Loucy (cell line): ENCODE measurements around the gene TLCD2.

ENCODE experiments used
- H2AFZ ChIP-seq: fragments of 200-600 bp; sonication (generic); 2 replicates; pipeline ENCODE4 v1.6.0; 2016; ENCODE audit warnings: antibody characterized with exemption, mild to moderate bottlenecking, low read length, moderate library complexity
- H3F3A ChIP-seq: fragments of 200-600 bp; 2 replicates; pipeline ENCODE4 v1.6.0; 2016; ENCODE audit warnings: antibody characterized with exemption, low read depth, mild to moderate bottlenecking
- H3K27me3 ChIP-seq: fragments of 200-600 bp; sonication (generic); 2 replicates; pipeline ENCODE4 v1.6.1; 2014; ENCODE audit warnings: low read length, mild to moderate bottlenecking; ENCODE audit not compliant: insufficient read depth, poor library complexity, severe bottlenecking
- H3K36me3 ChIP-seq: fragments of 200-600 bp; sonication (generic); 2 replicates; pipeline ENCODE4 v1.6.1; 2016; ENCODE audit warnings: low read length; ENCODE audit not compliant: insufficient read depth
- H3K4me1 ChIP-seq: fragments of 200-600 bp; sonication (generic); 2 replicates; pipeline ENCODE4 v1.5.1; 2014; ENCODE audit warnings: low read length, mild to moderate bottlenecking; ENCODE audit not compliant: insufficient read depth, poor library complexity, severe bottlenecking
- H3K4me2 ChIP-seq: fragments of 200-600 bp; sonication (generic); 2 replicates; pipeline ENCODE4 v1.6.0; 2014; ENCODE audit warnings: antibody characterized with exemption, low read length, low read depth, mild to moderate bottlenecking; ENCODE audit not compliant: poor library complexity, severe bottlenecking
- H3K4me3 ChIP-seq: fragments of 200-600 bp; sonication (generic); 2 replicates; pipeline ENCODE4 v1.5.1; 2014; ENCODE audit warnings: low read length, mild to moderate bottlenecking, mixed read lengths; ENCODE audit not compliant: poor library complexity, severe bottlenecking
- H3K79me2 ChIP-seq: fragments of 200-600 bp; sonication (generic); 2 replicates; pipeline ENCODE4 v1.6.1; 2014; ENCODE audit warnings: low read length; ENCODE audit not compliant: insufficient read depth
- H3K9ac ChIP-seq: fragments of 200-600 bp; sonication (generic); 2 replicates; pipeline ENCODE4 v1.6.0; 2014; ENCODE audit warnings: mild to moderate bottlenecking, low read depth, low read length, moderate library complexity; ENCODE audit not compliant: poor library complexity, severe bottlenecking
- H3K9me2 ChIP-seq: fragments of 200-600 bp; sonication (generic); replicated peaks from 2 replicates; pipeline ENCODE4 v1.6.1; 2016; ENCODE audit warnings: low read depth, low read length, mixed read lengths
- H3K9me3 ChIP-seq: fragments of 200-600 bp; sonication (generic); 2 replicates; pipeline ENCODE4 v1.6.1; 2014; ENCODE audit warnings: mild to moderate bottlenecking, antibody characterized with exemption, low read length, low read depth; ENCODE audit not compliant: insufficient read depth
- H4K20me1 ChIP-seq: fragments of 200-600 bp; sonication (generic); 2 replicates; pipeline ENCODE4 v1.6.0; 2014; ENCODE audit warnings: antibody characterized with exemption, low read length, mild to moderate bottlenecking; ENCODE audit not compliant: insufficient read depth, poor library complexity, severe bottlenecking
- EZH2phosphoT487 ChIP-seq: fragments of 200-600 bp; IDR thresholded peaks from 2 replicates; pipeline ENCODE4 v1.6.1; 2018; ENCODE audit warnings: antibody characterized with exemption, mild to moderate bottlenecking, moderate library complexity, borderline replicate concordance
- TF ChIP-seq, protein P1 (sequence below): fragments of 200-600 bp; sonication (generic); conservative IDR thresholded peaks from 2 replicates; pipeline ENCODE4 v1.5.1; 2014; ENCODE audit warnings: mild to moderate bottlenecking, antibody characterized with exemption, low read length

The TLCD2 gene

DNA sequence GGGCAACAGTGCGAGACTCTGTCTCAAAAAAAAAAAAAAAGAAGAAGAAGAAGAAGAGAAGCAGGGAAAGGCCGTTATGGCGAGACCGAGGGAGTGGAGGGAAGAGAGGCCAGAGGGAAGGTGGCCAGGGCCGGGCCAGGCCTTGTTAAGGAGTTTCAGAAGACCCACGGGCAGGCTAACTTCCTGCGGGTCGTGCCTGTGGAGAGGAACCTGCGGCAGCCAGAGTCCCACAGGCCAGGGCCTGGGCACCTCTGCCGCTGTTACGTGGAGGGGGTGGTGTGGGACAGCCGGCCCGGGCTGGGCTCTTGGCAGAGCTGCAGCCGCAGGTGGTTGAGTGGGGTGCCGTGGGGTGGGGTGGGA lies 19.8 kb upstream of the TLCD2 start:
- Histone ChIP-seq H3K4me2 (no peak overlapping the region), H4K20me1 (no peaks in the 10 kb centered on the region), H3K4me1 (peaks cover 9% of the 10 kb centered on the region), H3K9me3 (no peaks in the 10 kb centered on the region), H3K79me2 (peaks cover 7% of the 10 kb centered on the region; the same call in 1 of the 2 replicates), H3K4me3 (no peak overlapping the region), H3F3A (no peaks in the 10 kb centered on the region), H3K27me3 (no peaks in the 10 kb centered on the region), H2AFZ (no peak overlapping the region), H3K9ac (no peak overlapping the region), H3K36me3 (no peaks in the 10 kb centered on the region), H3K9me2 (no peaks in the 10 kb centered on the region)
- TF ChIP-seq, protein P1, sequence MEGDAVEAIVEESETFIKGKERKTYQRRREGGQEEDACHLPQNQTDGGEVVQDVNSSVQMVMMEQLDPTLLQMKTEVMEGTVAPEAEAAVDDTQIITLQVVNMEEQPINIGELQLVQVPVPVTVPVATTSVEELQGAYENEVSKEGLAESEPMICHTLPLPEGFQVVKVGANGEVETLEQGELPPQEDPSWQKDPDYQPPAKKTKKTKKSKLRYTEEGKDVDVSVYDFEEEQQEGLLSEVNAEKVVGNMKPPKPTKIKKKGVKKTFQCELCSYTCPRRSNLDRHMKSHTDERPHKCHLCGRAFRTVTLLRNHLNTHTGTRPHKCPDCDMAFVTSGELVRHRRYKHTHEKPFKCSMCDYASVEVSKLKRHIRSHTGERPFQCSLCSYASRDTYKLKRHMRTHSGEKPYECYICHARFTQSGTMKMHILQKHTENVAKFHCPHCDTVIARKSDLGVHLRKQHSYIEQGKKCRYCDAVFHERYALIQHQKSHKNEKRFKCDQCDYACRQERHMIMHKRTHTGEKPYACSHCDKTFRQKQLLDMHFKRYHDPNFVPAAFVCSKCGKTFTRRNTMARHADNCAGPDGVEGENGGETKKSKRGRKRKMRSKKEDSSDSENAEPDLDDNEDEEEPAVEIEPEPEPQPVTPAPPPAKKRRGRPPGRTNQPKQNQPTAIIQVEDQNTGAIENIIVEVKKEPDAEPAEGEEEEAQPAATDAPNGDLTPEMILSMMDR, result no peak
- TF ChIP-seq EZH2phosphoT487, result no peak

DNA sequence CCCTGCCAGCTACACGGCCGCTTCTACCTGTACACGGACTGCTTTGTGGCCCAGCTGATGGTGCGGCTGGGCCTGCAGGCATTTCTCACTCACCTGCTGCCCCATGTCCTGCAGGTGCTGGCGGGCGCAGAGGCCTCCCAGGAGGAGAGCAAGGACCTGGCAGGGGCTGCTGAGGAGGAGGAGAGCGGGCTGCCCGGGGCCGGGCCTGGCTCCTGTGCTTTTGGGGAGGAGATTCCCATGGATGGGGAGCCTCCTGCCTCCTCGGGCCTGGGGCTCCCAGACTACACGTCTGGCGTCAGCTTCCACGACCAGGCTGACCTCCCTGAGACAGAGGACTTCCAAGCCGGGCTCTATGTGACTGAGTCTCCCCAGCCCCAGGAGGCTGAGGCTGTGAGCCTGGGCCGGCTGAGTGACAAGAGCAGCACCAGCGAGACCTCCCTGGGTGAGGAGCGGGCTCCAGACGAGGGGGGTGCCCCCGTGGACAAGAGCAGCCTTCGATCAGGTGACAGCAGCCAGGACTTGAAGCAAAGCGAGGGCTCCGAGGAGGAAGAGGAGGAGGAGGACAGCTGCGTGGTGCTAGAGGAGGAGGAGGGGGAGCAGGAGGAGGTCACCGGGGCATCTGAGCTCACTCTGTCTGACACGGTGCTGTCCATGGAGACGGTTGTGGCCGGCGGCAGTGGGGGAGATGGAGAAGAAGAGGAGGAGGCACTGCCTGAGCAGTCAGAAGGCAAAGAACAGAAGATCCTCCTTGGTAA lies 17.9 kb upstream of the TLCD2 start:
- Histone ChIP-seq H4K20me1 (no peaks in the 10 kb centered on the region), H3K9me2 (no peaks in the 10 kb centered on the region), H3K79me2 (peaks cover 9% of the 10 kb centered on the region; the same call in 1 of the 2 replicates), H3K4me1 (peaks cover 21% of the 10 kb centered on the region), H3K36me3 (no peaks in the 10 kb centered on the region), H3K9me3 (no peaks in the 10 kb centered on the region), H3K9ac (no peak overlapping the region), H2AFZ (no peak overlapping the region), H3K4me2 (no peak overlapping the region), H3F3A (no peaks in the 10 kb centered on the region), H3K4me3 (no peak overlapping the region), H3K27me3 (no peaks in the 10 kb centered on the region)
- TF ChIP-seq, protein P1, result no peak
- no peak for TF ChIP-seq EZH2phosphoT487

DNA sequence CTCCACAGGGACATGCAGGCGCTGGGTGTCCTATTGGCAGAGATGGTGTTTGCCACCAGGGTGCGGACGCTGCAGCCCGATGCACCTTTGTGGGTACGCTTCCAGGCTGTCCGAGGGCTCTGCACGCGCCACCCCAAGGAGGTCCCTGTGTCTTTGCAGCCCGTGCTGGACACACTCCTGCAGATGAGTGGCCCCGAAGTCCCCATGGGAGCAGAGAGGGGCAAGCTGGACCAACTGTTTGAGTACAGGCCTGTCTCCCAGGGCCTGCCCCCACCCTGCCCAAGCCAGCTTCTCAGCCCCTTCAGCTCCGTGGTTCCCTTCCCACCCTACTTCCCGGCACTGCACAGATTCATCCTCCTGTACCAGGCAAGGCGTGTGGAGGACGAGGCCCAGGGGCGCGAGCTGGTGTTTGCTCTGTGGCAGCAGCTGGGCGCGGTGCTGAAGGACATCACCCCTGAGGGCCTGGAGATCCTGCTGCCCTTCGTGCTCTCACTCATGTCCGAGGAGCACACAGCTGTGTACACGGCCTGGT lies 17.1 kb upstream of the TLCD2 start:
- no peak for TF ChIP-seq EZH2phosphoT487
- TF ChIP-seq, protein P1, result no peak
- Histone ChIP-seq H3K79me2 (peaks cover 9% of the 10 kb centered on the region; the same call in 1 of the 2 replicates), H3K9me2 (no peaks in the 10 kb centered on the region), H2AFZ (no peak overlapping the region), H3F3A (no peaks in the 10 kb centered on the region), H3K9ac (no peak overlapping the region), H4K20me1 (no peaks in the 10 kb centered on the region), H3K27me3 (no peaks in the 10 kb centered on the region), H3K4me3 (no peak overlapping the region), H3K4me2 (no peak overlapping the region), H3K9me3 (no peaks in the 10 kb centered on the region), H3K4me1 (peaks cover 27% of the 10 kb centered on the region), H3K36me3 (no peaks in the 10 kb centered on the region)
